Stimulated activated effector memory CD8-positive, alpha-beta T cell treated with anti-CD3 and anti-CD28 coated beads, Interleukin-12 subunit alpha, Interleukin-12 subunit beta, amount 100 ng/mL, for 72 hours (primary cell): ENCODE results near the gene DSG3.
"Not testable (repeated sequence)": the region's sequence is repeated elsewhere in the genome, so short reads cannot be mapped to it uniquely, and the experiment has no call there.

Source experiments
- ATAC-seq: fragments of 150-1000 bp; cut with Tn5 transposase; 2 replicates; pipeline ENCODE4 v1.10.0; 2021
- DNase-seq, 2 donors: peaks; one replicate each; pipeline ENCODE4 v3.0.0; 2021 to 2022; ENCODE audit warnings: low spot score in 2 of 2
- H3K27ac Mint-ChIP-seq: one replicate; pipeline ENCODE4 v1.8.0; 2022; ENCODE audit warnings: mild to moderate bottlenecking, mixed read lengths
- H3K36me3 Mint-ChIP-seq: one replicate; pipeline ENCODE4 v1.8.0; 2022; ENCODE audit warnings: mild to moderate bottlenecking, mixed read lengths
- H3K4me1 Mint-ChIP-seq: one replicate; pipeline ENCODE4 v1.8.0; 2022; ENCODE audit warnings: mixed read lengths
- H3K4me3 Mint-ChIP-seq: one replicate; pipeline ENCODE4 v1.8.0; 2022; ENCODE audit warnings: mild to moderate bottlenecking, mixed read lengths
- H3K9me3 Mint-ChIP-seq: one replicate; pipeline ENCODE4 v1.8.0; 2022; ENCODE audit warnings: mixed read lengths

DSG3 gene

DNA sequence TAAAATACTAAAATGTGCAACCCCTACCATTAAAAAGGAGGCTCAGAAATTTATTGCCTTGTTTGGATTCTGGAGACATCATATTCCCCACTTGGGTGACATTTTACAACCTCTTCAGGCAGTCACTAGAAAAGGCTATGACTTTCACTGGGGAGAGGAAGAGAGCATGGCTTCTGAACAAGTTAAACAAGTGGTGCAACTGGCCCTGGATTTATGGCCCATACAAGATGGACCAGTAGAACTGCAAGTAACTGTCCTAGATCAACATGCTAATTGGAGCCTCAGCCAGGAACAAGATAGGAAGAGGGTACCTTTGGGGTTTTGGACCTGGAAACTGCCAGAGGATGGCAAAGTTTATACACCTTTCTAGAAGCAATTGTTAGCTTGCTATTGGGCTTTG, 46.4 kb downstream of the DSG3 start:
- H3K36me3 Mint-ChIP-seq, result no peaks in the 10 kb centered on the region
- DNase-seq, result no peak
- no peak overlapping the region for H3K4me3 Mint-ChIP-seq
- no peaks in the 10 kb centered on the region for H3K4me1 Mint-ChIP-seq
- no peak for ATAC-seq
- peaks cover 4% of the 10 kb centered on the region for H3K9me3 Mint-ChIP-seq
- H3K27ac Mint-ChIP-seq, result no peak overlapping the region

- not testable (repeated sequence) for H3K9me3 Mint-ChIP-seq
Observed at GRCh38 chr18:31494705-31495244, 47.2 kb downstream of the DSG3 start.

GRCh38 chr18:31497404-31497835, 49.9 kb downstream of the DSG3 start:
- Mint-ChIP-seq H3K9me3 (no peaks in the 10 kb centered on the region), H3K36me3 (no peaks in the 10 kb centered on the region), H3K4me3 (no peak overlapping the region), H3K4me1 (no peaks in the 10 kb centered on the region), H3K27ac (no peak overlapping the region)
- DNase-seq (no peak), ATAC-seq (peak; percentile 36)

More at GRCh38 chr18:31494705-31495244, 47.2 kb downstream of the DSG3 start:
- not testable (repeated sequence) for H3K36me3 Mint-ChIP-seq, H3K4me3 Mint-ChIP-seq, ATAC-seq, H3K4me1 Mint-ChIP-seq, DNase-seq, H3K27ac Mint-ChIP-seq

GRCh38 chr18:31497836-31498573, 50.5 kb downstream of the DSG3 start, which contains the start of gene DSG2:
Gene DSG2, plus strand, starts transcription at chr18:31498177. Its CDS starts 75 bp downstream, at chr18:31498252.
- Mint-ChIP-seq H3K9me3 (no peaks in the 10 kb centered on the region), H3K27ac (no peak within 1 kb of the TSS), H3K4me1 (no peaks in the 10 kb centered on the region), H3K36me3 (no peaks in the 10 kb centered on the region), H3K4me3 (peak within 1 kb of the TSS; percentile 16)
- ATAC-seq, result peak; percentile 52
- no peak for DNase-seq

- no peak for ATAC-seq
- no peak for DNase-seq
- Mint-ChIP-seq H3K9me3 (no peaks in the 10 kb centered on the region), H3K4me1 (no peaks in the 10 kb centered on the region), H3K27ac (no peak overlapping the region), H3K4me3 (peak overlapping the region; percentile 16), H3K36me3 (no peaks in the 10 kb centered on the region)
Observed at GRCh38 chr18:31498574-31499524, 51.3 kb downstream of the DSG3 start.

GRCh38 chr18:31500051-31500688, 52.6 kb downstream of the DSG3 start:
- Mint-ChIP-seq H3K27ac (no peak overlapping the region), H3K9me3 (no peaks in the 10 kb centered on the region), H3K4me1 (no peaks in the 10 kb centered on the region), H3K36me3 (no peaks in the 10 kb centered on the region), H3K4me3 (no peak overlapping the region)
- DNase-seq (no peak), ATAC-seq (no peak)

- DNase-seq (no peak), ATAC-seq (no peak)
- no peaks in the 10 kb centered on the region for H3K4me1 Mint-ChIP-seq
- no peaks in the 10 kb centered on the region for H3K9me3 Mint-ChIP-seq
- no peak overlapping the region for H3K27ac Mint-ChIP-seq
- no peaks in the 10 kb centered on the region for H3K36me3 Mint-ChIP-seq
- H3K4me3 Mint-ChIP-seq, result no peak overlapping the region
Observed at GRCh38 chr18:31503011-31503410, 55.5 kb downstream of the DSG3 start.

DNA sequence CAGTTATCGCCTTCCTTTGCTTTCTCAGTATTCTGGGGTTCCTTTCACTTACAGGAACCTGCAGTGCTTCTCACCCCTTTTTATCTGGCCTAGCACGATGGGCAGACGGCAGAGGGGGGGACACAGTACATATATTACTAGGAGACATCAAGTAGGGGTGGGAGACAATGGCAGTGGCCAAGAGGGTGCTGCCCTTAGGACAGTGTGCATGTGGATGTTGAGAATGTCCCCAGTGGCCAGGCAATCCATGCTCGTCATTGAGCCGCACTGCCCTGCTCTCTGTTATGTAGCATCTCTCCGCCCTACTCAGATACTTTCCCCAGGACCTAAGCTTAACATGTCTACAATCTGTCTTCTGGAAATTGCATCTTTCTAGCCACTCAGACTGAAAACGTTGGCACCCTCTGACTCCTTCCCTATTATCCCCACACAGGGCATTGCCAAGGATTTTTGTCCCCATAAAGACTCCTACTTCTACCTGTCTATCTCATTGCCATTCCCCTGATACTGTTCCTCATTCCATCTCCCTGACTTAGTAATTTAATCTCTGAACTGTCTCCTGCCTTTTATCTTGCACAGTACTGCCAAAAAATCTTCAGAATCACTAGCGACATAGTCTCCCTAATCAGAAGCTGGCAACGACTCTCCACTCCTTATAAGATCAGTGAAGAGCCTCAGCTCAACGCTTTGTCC, 57.1 kb downstream of the DSG3 start:
- H3K36me3 Mint-ChIP-seq, result no peaks in the 10 kb centered on the region
- ATAC-seq (peak; percentile 31), DNase-seq (no peak)
- no peaks in the 10 kb centered on the region for H3K4me1 Mint-ChIP-seq
- H3K27ac Mint-ChIP-seq, result no peak overlapping the region
- no peaks in the 10 kb centered on the region for H3K9me3 Mint-ChIP-seq
- no peak overlapping the region for H3K4me3 Mint-ChIP-seq

- Mint-ChIP-seq H3K4me3 (no peak overlapping the region), H3K9me3 (no peaks in the 10 kb centered on the region), H3K27ac (no peak overlapping the region), H3K36me3 (no peaks in the 10 kb centered on the region), H3K4me1 (no peaks in the 10 kb centered on the region)
- ATAC-seq (no peak), DNase-seq (no peak)
Observed at GRCh38 chr18:31505156-31505555, 57.6 kb downstream of the DSG3 start.

GRCh38 chr18:31506024-31506742, 58.6 kb downstream of the DSG3 start:
- Mint-ChIP-seq H3K9me3 (no peaks in the 10 kb centered on the region), H3K4me3 (no peak overlapping the region), H3K4me1 (no peaks in the 10 kb centered on the region), H3K36me3 (no peaks in the 10 kb centered on the region), H3K27ac (no peak overlapping the region)
- DNase-seq (no peak), ATAC-seq (no peak)

- DNase-seq, H3K4me1 Mint-ChIP-seq, H3K27ac Mint-ChIP-seq, H3K4me3 Mint-ChIP-seq, ATAC-seq, H3K9me3 Mint-ChIP-seq, H3K36me3 Mint-ChIP-seq: not testable (repeated sequence)
Observed at GRCh38 chr18:31507124-31507523, 59.6 kb downstream of the DSG3 start.

DNA sequence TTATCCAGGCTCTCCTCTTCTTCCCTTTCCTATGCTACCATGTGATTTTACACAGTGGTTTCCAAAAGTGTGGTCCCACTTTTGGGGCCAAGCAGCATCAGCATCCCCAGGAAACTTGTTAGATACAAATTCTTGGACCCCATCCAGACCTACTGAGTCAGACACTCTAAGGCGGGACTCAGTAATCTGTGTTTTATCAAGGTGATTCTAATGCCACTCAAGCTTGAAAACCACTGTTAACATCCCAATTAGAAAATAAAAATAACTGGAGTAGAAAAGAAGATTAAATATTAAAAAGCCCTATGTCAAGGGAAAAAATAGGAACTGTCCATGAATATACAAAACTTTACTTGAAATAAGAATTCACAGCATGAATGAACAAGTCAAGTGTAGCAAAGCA, 61.2 kb downstream of the DSG3 start:
- Mint-ChIP-seq H3K9me3 (no peaks in the 10 kb centered on the region), H3K36me3 (no peaks in the 10 kb centered on the region), H3K27ac (no peak overlapping the region), H3K4me3 (no peak overlapping the region), H3K4me1 (no peaks in the 10 kb centered on the region)
- ATAC-seq (no peak), DNase-seq (no peak)

DNA sequence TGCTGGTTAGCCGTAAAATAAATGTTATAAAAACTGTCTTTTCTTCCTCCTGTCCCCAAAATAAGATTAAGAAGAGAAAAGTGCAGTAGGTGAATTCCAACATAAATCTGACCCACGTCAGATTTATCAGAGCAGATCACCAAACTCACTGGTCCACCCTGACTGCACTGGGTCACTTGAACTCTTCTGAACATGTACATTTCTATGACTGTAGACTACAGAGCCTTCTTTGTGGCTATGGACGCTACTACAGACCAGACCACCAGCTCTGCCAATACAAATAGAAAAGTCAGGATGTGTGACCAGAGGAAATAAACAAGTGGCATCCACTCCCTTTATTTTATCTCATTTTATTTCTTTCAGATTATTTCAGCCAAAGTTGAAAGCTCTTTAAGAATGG, 62.0 kb downstream of the DSG3 start:
- H3K4me1 Mint-ChIP-seq, result no peaks in the 10 kb centered on the region

GRCh38 chr18:31510319-31510718, 62.8 kb downstream of the DSG3 start:
- no peak for ATAC-seq
- no peak for DNase-seq

More for the DNA sequence above, 62.0 kb downstream of the DSG3 start:
- ATAC-seq (no peak), DNase-seq (no peak)
- Mint-ChIP-seq H3K27ac (no peak overlapping the region), H3K9me3 (no peaks in the 10 kb centered on the region), H3K36me3 (no peaks in the 10 kb centered on the region), H3K4me3 (no peak overlapping the region)

More at GRCh38 chr18:31510319-31510718, 62.8 kb downstream of the DSG3 start:
- Mint-ChIP-seq H3K27ac (no peak overlapping the region), H3K9me3 (no peaks in the 10 kb centered on the region), H3K4me3 (no peak overlapping the region), H3K4me1 (no peaks in the 10 kb centered on the region), H3K36me3 (no peaks in the 10 kb centered on the region)
